ENCODE results near the gene REM1.
"Not testable (repeated sequence)": the region's sequence is repeated elsewhere in the genome, so short reads cannot be mapped to it uniquely, and the experiment has no call there.

The REM1 gene, protein sequence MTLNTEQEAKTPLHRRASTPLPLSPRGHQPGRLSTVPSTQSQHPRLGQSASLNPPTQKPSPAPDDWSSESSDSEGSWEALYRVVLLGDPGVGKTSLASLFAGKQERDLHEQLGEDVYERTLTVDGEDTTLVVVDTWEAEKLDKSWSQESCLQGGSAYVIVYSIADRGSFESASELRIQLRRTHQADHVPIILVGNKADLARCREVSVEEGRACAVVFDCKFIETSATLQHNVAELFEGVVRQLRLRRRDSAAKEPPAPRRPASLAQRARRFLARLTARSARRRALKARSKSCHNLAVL

DNA sequence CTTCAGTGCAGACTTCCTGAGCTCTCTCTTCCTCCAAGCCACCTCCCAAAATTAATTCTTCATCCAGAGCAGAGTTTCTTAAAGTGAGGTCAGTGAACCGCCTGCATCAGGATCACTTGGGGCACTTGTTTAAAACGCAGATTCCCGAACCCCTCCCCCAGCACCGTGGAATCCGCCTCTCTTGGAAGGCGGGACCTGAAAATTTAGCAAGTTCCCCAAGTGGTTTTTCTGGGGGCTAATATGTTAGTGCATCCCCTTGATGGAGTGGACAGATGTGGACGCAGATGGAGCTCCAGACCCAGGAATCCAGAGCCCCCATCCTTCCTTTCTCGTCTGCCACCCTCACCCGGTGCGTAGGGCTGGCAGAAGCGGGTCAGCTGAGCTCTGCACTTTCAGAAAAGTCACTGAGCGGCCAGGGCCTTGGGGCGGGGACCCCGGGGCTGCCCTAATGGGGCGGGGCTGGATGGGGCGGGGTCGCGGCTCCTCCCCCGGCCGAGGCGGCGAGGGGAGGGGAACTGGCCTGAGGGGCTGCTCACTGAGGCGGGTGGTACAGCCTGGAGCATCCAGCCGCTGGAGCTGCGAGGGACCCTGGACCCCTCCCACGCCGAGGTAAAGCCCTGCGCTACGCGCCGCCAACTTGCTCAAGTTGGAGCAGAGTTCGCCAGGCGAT is at the start of gene REM1, which contains the start of gene DEFB124:
REM1 (plus strand) TSS at position 531 of the 670 bp plus-strand sequence. CDS start 1,158 bp downstream, outside the sequence.
DEFB124 (minus strand) TSS at position 370 of the 670 bp plus-strand sequence. CDS start 2,114 bp downstream, outside the sequence.
- no peak within 1 kb of the TSS for H3K4me3 ChIP-seq (ENCODE audit: low read depth, low read length)
- DNase-seq (ENCODE audit: low read depth), result no peak
- TF ChIP-seq POLR2A (IDR thresholded peaks at IDR 0.05; ENCODE audit: extremely low read depth, insufficient read length) (no peak), MYC (IDR thresholded peaks at IDR 0.05; ENCODE audit: low read depth, low read length) (no peak)
- TF ChIP-seq, protein P1, sequence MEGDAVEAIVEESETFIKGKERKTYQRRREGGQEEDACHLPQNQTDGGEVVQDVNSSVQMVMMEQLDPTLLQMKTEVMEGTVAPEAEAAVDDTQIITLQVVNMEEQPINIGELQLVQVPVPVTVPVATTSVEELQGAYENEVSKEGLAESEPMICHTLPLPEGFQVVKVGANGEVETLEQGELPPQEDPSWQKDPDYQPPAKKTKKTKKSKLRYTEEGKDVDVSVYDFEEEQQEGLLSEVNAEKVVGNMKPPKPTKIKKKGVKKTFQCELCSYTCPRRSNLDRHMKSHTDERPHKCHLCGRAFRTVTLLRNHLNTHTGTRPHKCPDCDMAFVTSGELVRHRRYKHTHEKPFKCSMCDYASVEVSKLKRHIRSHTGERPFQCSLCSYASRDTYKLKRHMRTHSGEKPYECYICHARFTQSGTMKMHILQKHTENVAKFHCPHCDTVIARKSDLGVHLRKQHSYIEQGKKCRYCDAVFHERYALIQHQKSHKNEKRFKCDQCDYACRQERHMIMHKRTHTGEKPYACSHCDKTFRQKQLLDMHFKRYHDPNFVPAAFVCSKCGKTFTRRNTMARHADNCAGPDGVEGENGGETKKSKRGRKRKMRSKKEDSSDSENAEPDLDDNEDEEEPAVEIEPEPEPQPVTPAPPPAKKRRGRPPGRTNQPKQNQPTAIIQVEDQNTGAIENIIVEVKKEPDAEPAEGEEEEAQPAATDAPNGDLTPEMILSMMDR (IDR thresholded peaks at IDR 0.05; ENCODE audit: low read depth, low read length), result no peak
- TF ChIP-seq, protein P2, sequence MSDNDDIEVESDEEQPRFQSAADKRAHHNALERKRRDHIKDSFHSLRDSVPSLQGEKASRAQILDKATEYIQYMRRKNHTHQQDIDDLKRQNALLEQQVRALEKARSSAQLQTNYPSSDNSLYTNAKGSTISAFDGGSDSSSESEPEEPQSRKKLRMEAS (IDR thresholded peaks at IDR 0.05; ENCODE audit: low read depth, low read length), result no peak

DNA sequence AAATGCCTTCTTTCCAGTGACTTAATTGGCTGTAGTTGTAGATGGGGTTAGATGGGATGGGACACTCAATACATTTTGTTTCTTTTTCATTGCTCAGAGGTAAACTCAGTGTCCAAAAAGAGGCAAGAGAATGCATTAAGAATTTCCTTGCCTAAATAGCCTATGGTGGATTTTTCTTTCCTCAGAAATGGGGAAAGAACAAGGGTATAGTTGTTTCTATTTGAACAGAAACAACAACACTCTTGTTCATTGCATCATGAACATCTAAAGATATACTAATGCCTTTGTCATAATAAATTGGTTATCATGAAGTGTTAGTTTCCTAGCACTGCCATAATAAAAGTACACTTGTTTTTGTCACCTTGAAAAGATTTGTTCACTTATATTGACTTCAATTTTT is 49.3 kb upstream of the REM1 start:
- TF ChIP-seq, protein P1 (IDR thresholded peaks at IDR 0.05; ENCODE audit: low read depth, low read length), result no peak
- TF ChIP-seq MYC (IDR thresholded peaks at IDR 0.05; ENCODE audit: low read depth, low read length) (no peak), POLR2A (IDR thresholded peaks at IDR 0.05; ENCODE audit: extremely low read depth, insufficient read length) (no peak)
- TF ChIP-seq, protein P2 (IDR thresholded peaks at IDR 0.05; ENCODE audit: low read depth, low read length), result no peak
- no peak overlapping the region for H3K4me3 ChIP-seq (ENCODE audit: low read depth, low read length)
- DNase-seq (ENCODE audit: low read depth), result no peak

DNA sequence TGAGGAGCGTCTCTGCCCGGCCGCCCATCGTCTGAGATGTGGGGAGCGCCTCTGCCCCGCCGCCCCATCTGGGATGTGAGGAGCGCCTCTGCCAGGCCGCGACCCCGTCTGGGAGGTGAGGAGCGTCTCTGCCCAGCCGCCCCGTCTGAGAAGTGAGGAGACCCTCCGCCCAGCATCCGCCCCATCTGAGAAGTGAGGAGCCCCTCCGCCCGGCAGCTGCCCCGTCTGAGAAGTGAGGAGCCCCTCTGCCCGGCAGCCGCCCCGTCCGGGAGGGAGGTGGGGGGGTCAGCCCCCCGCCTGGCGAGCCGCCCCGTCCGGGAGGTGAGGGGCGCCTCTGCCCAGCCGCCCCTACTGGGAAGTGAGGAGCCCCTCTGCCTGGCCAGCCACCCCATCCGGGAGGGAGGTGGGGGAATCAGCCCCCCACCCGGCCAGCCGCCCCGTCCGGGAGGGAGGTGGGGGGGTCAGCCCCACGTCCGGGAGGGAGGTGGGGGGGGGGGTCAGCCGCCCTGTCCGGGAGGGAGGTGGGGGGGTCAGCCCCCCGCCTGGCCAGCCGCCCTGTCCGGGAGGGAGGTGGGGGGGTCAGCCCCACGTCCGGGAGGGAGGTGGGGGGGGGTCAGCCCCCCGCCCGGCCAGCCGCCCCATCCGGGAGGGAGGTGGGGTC is 48.1 kb upstream of the REM1 start:
- DNase-seq (ENCODE audit: low read depth); H3K4me3 ChIP-seq (ENCODE audit: low read depth, low read length): not testable (repeated sequence)

DNA sequence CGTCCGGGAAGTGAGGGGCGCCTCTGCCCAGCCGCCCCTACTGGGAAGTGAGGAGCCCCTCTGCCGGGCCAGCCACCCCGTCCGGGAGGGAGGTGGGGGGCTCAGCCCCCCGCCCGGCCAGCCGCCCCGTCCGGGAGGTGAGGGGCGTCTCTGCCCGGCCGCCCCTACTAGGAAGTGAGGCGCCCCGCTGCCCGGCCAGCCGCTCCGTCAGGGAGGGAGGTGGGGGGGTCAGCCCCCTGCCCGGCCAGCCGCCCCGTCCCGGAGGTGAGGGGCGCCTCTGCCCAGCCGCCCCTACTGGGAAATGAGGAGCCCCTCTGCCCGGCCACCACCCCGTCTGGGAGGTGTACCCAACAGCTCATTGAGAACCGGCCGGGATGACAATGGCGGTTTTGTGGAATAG is 47.5 kb upstream of the REM1 start:
- not testable (repeated sequence) for DNase-seq (ENCODE audit: low read depth); H3K4me3 ChIP-seq (ENCODE audit: low read depth, low read length)

DNA sequence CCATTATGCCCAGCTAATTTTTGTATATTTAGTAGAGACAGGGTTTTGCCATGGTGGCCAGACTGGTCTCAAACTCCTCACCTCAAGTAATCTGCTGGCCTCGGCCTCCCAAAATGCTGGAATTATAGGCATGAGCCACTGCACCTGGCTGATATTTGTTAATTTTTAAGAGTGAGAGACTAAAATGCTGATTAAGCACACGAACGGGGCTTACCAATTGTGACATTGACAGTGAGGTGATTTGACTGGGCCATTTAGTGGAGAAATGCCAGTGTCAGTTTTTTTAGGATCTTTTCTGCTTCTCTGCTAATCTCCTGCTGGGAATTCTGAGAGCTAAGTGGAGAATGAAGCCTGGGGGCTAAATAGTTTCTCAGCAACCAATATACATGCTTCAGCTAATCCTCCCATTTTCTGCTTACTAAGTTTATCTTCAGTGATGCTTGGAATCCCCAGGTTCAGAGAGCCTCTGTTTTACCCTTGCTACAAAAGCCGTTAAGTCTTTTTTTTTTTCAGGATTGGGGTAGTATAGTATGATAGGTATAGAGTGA is 44.4 kb upstream of the REM1 start:
- TF ChIP-seq MYC (IDR thresholded peaks at IDR 0.05; ENCODE audit: low read depth, low read length) (no peak), POLR2A (IDR thresholded peaks at IDR 0.05; ENCODE audit: extremely low read depth, insufficient read length) (no peak)
- TF ChIP-seq, protein P2 (IDR thresholded peaks at IDR 0.05; ENCODE audit: low read depth, low read length), result no peak
- TF ChIP-seq, protein P1 (IDR thresholded peaks at IDR 0.05; ENCODE audit: low read depth, low read length), result no peak
- no peak overlapping the region for H3K4me3 ChIP-seq (ENCODE audit: low read depth, low read length)
- no peak for DNase-seq (ENCODE audit: low read depth)

DNA sequence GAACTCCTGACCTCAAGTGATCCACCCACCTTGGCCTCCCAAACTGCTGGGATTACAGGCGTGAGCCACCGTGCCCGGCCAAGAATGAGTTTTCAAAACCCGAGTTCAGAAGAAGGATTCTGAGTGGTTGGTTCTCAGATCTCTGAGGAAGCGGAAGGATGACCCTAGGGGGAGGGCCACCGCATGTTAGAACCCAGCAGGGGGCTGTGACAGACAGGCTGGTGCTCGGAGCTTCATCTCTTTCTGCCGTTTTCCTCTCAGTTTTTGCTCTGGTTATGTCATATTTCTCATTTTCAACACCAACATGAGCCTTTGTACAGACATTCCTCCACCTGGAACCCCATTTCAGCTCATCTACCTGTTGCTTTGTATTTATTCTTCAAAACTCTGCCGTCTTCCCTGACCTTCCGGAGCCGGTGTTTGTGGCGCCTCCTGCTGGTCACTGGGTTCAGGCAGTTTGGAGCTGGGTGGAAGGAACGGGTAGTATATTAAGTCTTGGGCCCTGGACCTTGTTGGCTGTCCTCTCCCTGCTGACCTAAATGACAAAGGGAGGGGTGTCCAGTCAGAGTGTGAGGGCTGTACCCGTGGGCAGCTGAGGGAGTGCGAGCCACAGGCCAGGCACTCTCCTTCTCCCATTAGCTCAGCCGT is 35.0 kb upstream of the REM1 start, which contains the start of gene DEFB123:
DEFB123 (plus strand) TSS at position 621 of the 648 bp plus-strand sequence. CDS start 67 bp downstream, outside the sequence.
- DNase-seq (ENCODE audit: low read depth), result peak; percentile 11
- no peak within 1 kb of the TSS for H3K4me3 ChIP-seq (ENCODE audit: low read depth, low read length)
- TF ChIP-seq, protein P1 (IDR thresholded peaks at IDR 0.05; ENCODE audit: low read depth, low read length), result peak; percentile 47
- no peak for TF ChIP-seq MYC (IDR thresholded peaks at IDR 0.05; ENCODE audit: low read depth, low read length)

Measured in NB4 (cell line).